Measurements from ENCODE around the gene CIROP.

GRCh38 chr14:23110579-23111365 is 6.0 kb upstream of the CIROP start:
- TF ChIP-seq CTCF (IDR thresholded peaks at IDR 0.05; ENCODE audit: insufficient read depth, low read length, poor library complexity, severe bottlenecking) (no peak), EZH2phosphoT487 (conservative IDR thresholded peaks at IDR 0.05; ENCODE audit: low read length) (no peak)

Measured in SU-DHL-6 (cell line).